Activated CD4-positive, alpha-beta T cell treated with anti-CD3 and anti-CD28 coated beads, Interleukin-2, Interleukin-4, amounts not matched to agents 100 ng/mL and 50 ng/mL, durations not matched to agents 16 hours and 8 hours (primary cell): Measurements from ENCODE around the gene FOXP1.

Experiments
- DNase-seq: peaks from one replicate; pipeline ENCODE4 v3.0.0-alpha.2; 2020; ENCODE audit warnings: low spot score

FOXP1 gene

DNA sequence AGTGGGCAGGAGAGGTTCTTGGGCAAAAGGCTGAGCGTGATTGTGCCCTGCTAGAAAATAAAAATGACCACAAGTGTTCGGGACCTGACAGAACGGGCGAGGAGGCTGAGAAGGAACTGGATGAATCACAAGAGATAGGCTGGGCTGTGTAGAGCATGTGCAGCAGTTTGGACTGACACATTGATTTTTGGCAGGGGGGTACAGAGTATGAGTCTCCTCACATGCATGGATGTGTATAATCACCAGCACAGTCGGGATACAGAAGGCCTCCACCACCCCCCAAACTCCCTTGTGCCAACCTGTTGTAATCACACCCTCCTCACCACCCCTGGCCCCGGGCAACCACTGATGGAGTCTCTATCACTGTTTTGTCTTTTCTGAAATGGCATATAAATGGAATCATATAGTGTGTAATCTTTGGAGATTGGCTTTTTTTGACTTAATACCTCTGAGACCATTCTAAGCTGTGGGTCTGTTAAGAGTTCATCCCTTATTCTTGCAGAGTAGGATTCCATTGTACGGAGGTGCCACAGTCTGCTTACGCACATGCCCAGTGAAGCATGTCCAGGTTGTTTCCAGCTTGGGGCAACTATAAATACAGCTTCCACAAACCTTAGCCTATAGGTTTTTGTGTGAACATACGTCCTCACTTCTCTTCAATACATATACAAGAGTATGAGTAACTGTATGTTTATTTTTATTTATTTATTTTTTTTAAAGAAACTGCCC lies 438.8 kb downstream of the FOXP1 start:
- DNase-seq, result no peak

DNA sequence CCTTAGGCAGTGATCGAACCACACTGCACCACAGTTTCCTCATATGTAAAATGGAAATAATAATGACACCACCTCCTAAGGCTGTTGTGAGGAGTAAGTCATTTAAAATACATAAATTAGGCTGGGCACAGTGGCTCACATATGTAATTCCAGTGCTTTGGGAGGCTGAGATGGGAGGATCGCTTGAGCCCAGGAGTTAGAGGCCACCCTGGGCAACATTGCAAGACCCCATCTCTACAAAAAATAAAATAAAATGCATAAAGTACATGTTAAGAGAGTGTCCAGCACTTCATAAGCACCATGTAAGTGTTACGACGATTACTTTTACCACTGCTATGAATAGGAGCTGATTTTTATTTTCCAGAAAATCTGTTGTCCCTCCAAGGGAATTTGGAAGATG lies 440.0 kb downstream of the FOXP1 start:
- DNase-seq, result no peak

DNA sequence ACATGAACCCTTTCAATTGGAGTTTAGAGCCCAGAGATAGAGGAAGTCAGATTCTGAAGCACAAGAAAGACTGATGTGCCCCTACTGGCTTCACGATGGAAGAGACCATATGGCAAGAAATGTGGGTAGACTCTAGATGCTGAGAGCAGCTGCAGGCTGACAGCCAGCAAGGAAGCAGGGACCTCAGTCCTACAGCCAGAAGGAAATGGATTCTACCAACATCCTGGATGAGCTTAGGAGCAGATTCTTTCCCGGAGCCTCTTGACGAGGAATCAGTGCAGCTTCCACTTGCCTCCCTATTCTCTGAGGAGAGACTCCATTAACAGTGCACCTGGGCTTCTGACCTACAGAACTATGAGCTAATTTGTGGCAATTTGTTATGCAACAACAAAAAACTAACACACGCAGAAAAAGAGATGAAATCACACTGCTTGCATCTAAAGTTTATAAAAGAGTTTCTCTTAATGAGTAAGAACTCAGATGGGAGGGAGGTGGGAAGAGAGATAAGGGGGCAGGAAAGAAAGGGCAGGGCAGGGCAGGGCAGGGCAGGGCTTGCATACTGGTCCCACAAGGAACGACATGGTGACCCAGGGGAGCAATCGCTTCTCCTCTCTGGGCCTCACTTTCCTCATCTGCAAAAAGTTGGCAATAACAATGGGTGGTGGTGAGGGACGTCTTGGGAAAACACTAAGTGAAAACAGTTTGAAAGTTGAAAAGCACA lies 440.9 kb downstream of the FOXP1 start:
- no peak for DNase-seq

DNA sequence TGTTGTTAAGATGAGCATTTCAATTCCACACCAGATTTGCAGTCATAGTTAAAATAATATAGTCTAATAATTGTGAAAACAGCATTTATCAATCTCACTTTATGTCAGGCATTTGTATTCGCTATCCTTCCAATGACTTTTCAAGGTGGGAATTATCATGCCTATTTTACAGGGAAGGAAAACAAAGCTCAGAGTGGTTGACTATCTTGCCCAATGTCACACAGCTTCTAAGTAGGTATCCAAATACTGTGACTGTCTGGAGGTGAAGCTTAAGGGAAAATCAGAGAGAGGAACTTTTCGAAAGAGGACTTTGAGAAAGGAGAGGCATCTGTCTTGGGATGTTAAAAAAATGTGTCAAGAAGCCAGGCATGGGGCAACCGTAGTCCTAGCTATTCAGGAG lies 443.1 kb downstream of the FOXP1 start:
- DNase-seq, result no peak

DNA sequence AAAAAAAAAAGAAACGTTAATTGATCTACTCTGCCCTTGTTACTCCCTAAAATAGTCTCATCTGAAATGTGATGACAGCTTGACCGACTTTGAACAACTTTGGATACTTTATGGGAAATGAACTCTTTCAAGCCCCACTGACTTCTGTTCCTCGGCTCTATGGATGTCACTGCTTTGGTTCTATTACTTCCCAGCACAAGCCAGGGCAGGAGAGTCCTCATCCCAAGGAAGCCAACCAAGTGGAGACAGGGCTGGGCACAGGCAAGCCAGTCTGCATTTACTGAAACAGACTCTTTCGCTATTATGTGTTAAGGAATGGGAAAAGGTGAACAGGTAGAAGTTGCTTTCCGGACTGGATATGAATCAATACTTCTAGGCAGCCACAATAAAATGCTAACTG lies 444.0 kb downstream of the FOXP1 start:
- DNase-seq, result no peak

DNA sequence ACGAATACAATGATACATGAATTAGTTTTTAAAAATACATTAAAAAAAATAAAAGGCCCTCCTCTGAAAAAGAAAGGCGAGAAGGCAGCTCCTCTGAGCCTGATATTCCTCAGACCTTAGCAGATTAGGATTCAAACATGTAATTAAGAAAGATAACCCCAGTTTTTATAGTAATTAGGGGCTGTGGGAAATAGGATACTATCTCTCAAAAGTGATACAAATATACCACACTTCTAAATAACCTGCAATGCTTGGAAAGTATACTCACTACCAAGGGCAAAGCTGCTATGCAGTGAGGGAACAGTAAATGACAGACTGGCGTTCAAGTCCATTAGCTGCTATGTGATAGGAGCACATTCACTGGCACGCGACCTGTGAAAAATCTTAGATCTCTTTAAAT lies 445.1 kb downstream of the FOXP1 start:
- no peak for DNase-seq

DNA sequence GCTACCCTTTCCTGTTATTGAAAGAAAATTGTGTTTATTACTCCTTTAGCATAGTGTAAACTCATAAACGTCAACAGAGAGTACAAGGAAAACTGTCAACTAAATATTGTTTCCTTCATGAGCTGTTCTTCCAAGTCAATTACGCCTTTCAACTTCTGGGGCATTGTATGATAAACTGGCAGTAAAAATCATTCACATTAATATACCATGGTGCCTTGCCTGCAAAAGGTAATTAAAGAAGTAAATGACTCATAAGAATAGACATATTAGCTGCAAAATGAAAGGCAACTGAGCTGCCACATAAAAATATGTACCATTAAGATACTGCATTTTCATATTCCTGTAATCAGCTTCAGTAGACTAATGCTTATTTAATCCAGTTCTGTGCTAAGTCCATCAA lies 447.3 kb downstream of the FOXP1 start:
- DNase-seq, result no peak

DNA sequence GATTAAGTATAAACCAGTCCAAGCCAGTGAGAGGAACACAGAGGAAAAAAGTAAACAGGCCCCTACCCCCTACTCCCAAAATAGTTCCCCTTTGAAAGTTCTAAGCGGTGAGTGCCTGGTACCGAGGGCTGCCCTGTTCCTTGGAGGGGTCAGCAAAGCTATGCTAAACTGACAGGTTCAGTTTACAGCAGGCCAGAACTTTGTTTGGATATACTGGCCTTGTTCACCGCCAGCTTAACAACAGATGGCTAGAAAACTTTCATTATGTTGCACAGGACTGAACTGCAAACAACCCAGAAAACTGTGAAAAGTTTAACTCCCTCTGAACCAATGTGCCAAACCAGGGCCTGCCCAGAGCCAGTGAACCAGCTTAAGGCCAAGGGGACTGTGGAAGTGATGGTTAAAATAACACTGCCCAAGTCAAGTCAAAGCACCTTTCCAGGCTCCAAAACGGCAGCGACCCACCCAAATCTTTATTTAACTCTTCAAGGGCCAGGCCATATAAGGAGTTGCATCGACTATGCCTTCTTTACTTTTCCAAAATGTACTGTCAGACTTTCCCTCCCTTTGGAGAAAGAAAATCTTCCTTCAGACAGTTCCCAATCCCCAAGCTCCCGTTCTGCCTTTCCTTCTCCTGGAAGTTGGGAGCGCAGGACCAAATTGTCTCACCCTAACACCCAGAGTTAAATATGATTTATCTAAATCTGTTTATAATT lies 448.0 kb downstream of the FOXP1 start:
- no peak for DNase-seq

DNA sequence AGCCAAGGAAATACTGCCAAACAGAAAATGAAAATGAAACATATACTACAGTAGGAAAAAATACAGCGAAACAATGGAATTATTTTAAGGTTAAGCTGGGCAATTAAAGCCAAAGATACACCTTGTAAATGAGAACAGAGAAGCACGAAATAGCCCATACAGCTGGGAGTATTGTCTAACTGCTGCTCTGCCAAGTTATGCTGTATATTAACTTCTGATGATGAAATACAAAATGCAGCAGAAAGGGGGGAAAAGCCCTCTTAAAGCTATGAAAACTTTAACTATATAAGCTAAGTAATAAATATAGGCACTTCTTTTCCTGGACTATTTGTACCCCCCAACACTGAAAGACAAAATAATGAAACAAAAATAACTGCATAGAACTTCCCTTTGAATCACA lies 449.0 kb downstream of the FOXP1 start:
- DNase-seq, result no peak

DNA sequence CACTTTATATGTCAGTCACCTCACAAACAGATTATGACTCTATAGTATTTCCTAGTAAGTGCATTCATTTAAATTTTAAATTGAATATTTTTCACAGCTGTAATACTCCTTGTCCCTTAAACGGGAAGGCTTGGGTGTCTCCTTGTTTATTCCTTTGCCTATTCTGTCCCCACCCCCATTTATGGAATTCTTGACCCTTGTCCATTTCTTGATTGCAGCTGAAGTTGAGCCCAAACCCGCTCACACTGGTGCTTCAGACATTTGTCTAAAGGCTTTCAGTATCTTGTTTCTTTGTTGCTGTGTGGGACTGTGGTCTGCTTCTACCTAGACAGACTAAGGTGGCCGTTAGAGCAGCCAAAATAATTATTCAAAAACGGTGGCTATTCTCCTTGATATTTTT lies 449.7 kb downstream of the FOXP1 start:
- no peak for DNase-seq

DNA sequence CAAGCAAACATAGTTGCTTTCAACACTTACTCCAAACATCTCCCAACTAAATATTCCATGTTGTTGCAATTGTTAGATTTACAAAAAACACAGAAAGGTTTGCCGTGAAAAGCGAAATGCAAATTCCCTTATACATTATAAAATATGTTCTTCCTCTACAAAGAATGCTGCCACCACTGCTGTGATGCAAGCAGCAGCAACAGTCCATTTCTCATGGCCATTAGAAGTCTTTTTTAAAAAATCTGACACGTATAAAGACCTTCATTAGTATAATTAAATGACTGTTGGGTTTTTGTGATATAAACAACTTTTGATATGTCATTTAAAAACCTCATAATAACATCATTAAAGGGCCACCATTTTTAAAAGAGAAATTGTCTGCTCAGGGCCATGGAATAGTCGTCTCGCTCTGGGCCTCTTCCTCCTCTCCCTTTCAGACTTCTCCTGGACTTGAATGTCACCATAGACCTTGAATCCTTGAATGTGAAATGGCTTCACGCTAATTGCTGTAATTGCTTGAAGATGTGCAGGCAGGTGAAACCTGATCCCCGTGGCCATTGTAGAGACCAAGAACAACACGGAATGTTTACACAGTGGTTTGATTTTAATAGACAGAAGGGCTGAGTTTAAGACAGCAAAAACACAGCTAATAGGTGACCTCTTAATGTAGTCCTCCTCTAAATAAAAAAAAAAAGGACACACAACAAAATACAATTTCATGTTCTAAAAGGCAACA lies 450.4 kb downstream of the FOXP1 start:
- DNase-seq, result no peak

DNA sequence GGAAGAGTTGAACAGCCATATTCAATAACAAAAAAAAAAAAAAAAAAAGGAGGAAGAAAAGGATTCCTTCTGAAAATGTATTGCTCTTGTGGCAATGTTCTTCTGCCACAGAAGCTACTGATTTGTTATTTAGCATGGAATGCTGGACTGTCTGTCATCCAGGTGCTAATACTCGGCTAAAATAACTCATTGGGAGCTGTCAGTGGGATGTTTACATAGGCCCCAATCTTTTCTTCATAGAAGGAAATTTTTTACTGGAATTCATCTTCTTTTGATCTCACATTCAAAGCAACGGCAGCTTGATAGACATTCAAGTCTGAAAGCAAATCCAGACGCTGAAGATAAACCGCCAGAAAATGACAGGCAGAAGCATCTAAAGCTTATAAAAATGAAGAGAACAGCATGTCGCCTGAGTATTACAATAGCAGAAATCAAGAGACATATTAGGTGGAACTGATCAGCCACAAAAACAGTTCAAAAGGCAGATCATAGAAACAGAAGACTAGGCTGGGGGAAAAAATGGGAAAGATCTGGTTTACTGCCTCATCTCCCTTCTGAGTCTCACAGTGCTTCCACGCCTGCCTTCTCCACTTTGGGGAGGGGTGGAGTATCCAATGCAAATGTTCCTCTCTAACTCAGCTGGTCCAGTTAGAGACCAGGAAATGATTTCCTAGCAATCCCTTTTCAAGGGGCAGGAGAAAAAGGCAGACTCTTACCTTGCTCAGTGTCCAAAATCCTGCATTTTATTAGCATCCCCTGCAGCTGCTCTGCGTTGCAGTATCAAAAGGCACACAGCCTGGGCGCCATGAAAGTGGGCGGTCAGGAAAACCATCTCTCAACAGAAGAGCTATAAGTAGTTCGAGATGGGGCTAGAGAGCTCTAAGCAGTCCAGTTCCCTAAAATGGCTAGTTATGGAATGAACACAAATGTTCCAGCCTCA lies 451.9 kb downstream of the FOXP1 start:
- no peak for DNase-seq

DNA sequence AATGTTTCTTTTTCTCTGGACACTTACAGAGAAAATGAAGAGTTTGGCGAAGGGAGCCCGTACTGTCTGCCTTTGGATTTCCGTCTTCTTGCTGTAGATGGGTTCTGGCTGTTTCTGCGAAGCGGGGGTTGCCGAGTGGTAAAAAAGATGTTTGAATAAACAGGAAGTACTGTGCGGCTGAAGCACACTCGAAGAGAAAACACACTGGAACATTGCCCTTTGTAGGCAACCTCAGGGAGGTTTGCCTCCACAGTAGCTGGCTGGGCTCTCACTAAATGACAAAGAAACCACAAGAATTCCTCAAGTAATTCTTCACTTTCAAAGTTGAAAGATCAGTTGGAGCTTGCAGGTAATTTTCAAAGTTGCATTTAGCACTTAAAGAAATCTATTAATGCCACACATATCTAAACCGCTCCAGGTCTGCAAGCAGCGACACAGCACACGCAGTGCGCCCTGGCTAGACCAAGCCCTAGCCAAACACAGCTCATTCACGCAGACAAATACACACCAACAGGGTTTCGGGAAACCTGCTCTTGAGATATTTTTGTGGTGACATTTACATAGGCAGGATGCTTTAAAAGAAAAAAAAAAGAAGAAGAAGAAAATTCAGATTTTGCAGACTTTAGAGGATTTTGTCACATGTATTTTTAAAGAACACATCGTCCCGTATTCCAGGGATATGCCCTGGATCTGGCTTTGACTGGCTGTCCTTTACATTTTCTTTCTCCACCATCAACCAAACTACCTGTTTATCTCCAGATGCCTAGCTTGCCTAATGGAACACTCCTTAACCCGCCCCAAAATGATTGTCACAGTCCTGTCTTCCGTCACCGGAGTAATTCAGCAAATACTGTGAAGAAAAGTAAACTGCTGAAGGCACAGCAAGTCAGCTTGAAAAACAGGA lies 452.8 kb downstream of the FOXP1 start:
- peak; percentile 81 for DNase-seq

DNA sequence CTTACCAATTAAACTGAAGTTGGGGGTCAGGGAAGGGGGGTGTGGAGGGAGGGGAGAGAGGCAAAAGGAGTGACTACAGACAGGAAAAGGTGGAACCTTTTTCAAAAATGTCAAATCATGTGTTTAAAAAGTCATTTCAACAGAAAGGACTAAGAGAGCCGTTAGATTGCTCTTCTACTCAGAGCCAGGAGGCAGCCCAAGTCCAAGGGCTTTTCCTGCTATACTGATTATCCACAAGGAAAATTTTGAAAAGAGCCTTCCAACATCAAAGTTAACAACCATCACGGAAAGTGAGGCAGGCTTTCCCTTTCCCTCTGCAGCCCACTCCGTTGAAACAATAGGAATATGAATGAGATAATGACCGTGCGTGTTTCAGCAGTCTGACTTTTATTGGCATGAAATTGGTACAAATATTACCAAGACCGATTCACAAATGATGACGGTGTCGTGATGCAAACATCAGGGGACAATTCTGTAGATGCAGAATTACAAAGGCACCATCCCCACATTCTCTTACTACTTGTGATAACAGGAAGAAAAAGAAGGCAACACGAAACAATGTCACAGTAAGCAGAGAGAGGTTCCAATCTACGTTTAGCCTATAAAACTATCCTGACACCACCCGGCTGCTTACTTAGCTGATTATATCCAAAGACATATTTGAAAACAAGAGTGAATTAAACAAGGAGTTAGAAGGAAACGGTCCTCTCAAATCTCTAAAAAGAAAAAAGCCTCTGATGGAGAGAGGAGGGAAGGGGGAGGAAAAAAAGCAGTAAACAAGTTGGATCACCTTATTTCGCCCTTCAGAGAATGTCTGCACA lies 453.7 kb downstream of the FOXP1 start:
- DNase-seq, result peak; percentile 36

DNA sequence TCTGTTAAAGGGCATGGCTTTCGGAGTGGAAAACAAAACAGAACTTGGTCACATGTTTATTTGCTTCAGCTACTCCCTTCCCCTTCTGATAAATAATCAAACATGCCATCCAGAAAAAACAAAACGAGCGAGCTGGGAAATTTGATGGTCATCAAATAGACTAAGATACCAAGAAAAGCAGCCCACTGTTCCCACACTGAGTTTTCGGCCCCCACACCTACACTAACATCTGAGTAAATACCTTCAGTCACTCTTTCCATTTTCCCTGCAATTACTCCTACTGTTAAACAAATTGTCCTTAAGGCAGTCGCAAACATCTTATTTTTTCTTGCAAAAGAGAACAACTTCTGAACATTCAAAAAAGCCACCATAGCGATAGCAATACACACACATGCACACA lies 454.6 kb downstream of the FOXP1 start:
- DNase-seq, result no peak

DNA sequence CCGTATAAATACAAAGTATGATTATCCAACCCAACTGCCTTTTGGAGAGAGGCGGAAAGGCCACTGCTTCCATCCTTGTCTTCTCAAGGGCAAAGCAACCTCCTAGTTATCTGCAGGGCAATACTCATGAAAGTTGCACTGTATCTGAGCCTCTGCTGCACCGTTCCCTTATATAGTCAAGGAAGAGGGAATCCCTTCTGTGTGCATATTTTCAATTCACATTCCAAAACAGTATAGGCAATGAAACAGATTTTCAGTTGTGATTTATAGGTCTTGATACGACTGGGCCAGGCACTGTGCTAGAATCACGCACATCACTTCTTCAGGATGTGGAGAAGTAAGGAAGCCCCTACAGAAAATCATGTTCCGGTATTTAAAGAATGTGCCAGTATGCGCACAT lies 455.7 kb downstream of the FOXP1 start:
- DNase-seq, result no peak

DNA sequence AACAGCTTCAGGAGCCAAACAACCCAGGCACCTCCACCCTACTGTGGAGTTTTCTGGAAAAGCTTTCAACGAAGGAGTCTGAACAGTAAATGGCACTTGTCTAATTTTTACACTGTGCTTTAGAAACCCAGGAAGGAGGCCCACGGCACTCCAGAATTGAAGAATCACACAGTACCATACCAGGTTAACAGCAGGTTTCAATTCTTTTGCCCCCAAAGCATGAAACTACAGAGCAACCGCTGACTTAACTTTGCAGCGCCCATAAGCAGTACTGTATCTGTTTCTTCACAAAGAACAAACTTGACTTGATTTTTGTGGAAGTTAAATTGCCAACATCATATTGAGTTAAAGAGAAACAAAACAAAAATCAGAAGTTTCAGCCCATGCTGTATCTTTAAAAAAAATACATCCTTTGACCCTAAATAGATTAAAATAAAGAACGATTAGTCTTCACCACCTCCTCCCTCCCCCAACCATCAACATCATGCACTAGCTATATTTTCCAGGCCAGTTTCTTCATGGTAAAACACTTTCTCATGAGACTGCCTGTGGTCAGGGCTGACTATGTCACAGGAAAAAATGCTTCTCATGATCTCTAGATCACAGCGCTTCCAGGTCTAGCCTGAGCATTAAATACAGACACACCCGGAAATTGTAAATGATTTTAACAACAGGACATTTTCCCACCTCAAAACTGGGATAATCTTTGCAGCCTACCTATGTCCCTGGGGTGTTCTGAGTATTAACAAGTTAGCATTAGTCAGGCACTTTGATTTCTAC lies 456.3 kb downstream of the FOXP1 start:
- DNase-seq, result peak; percentile 67

DNA sequence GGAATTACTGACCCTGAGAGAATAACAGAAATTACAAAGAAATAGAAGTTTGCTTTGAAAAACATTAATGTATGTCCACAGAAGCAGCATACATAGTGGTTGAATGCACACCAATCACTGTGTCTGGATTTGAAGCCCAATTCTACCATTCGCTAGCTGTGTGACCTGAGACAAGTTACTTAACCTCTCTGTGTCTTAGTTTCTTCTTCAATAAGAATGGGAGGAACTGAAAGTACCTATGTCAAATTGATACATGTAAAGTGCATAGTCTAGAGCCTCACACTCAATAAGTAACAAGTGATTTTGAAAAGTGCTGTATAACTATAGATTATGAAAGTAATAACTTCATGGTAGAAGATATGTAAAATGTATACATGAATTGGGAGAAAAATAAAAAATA lies 457.8 kb downstream of the FOXP1 start:
- DNase-seq, result peak; percentile 41

DNA sequence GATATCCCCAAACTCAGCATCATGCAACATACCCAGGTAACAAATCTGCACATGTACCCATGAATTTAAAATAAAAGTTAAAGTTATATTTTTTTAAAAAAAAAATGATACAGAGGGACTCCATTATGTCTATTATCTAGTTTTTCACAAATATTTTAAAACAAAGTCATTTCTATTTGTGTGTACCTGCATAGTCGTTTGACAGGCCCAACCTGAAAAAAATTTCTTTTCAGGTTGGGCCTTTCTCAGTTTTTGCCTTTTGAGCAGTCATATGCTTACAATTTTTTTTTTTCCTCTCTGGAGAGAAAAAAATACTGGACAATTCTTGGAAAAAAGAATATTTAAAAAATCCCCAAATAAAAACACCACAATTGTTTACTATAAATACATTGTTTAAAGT lies 459.5 kb downstream of the FOXP1 start:
- DNase-seq, result no peak
